ENCODE data around the gene GPR146.

Gene GPR146

GRCh38 chr7:1100386-1100785, 56.0 kb downstream of the GPR146 start:
- no peak for TF ChIP-seq CTCF (IDR thresholded peaks at IDR 0.05; ENCODE audit: control insufficient read depth, insufficient read depth, low read depth, low read length, missing control alignments)
- DNase-seq (ENCODE audit: low read depth) = no peak
- no peak overlapping the region for H3K4me3 ChIP-seq (ENCODE audit: control insufficient read depth, low read depth, low read length)

GRCh38 chr7:1100834-1101562, 56.7 kb downstream of the GPR146 start:
- DNase-seq (ENCODE audit: low read depth) = no peak
- TF ChIP-seq CTCF (IDR thresholded peaks at IDR 0.05; ENCODE audit: control insufficient read depth, insufficient read depth, low read depth, low read length, missing control alignments) = no peak

GRCh38 chr7:1101563-1102431, 57.5 kb downstream of the GPR146 start:
- no peak for DNase-seq (ENCODE audit: low read depth)
- no peak overlapping the region for H3K4me3 ChIP-seq (ENCODE audit: control insufficient read depth, low read depth, low read length)
- TF ChIP-seq CTCF (IDR thresholded peaks at IDR 0.05; ENCODE audit: control insufficient read depth, insufficient read depth, low read depth, low read length, missing control alignments) = no peak

More at GRCh38 chr7:1100834-1101562, 56.7 kb downstream of the GPR146 start:
- no peak overlapping the region for H3K4me3 ChIP-seq (ENCODE audit: control insufficient read depth, low read depth, low read length)

GRCh38 chr7:1103009-1103788, 58.9 kb downstream of the GPR146 start:
- H3K4me3 ChIP-seq (ENCODE audit: control insufficient read depth, low read depth, low read length) = no peak overlapping the region
- no peak for DNase-seq (ENCODE audit: low read depth)
- no peak for TF ChIP-seq CTCF (IDR thresholded peaks at IDR 0.05; ENCODE audit: control insufficient read depth, insufficient read depth, low read depth, low read length, missing control alignments)

- TF ChIP-seq CTCF (IDR thresholded peaks at IDR 0.05; ENCODE audit: control insufficient read depth, insufficient read depth, low read depth, low read length, missing control alignments) = no peak
- H3K4me3 ChIP-seq (ENCODE audit: control insufficient read depth, low read depth, low read length) = no peak overlapping the region
- no peak for DNase-seq (ENCODE audit: low read depth)
These were observed 59.6 kb downstream of the GPR146 start for GRCh38 chr7:1103789-1104515.

All from AG09309 (cell line).